ENCODE data around the gene KLHL8.
"Not testable (repeated sequence)": the region's sequence is repeated elsewhere in the genome, so short reads cannot be mapped to it uniquely, and the experiment has no call there.

KLHL8 gene

DNA sequence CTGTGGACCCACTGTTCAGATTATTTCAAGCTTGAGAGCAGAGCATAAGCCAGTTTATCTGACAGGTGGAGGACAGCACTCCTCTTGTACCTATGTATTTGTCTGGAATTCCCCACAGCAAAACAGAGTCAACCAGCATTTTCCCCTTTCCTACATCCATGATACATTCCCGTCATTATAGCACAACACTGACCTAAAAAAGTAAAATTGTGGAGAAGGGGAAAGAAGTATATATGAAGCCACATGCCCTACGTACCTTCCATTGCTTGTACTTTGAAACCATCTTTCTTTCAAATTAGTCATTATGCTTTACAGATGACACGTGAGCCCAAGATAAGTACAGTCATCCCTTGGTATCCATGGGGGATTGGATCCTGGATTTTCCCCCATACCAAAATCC lies 73.3 kb downstream of the KLHL8 start:
- Histone ChIP-seq H3K36me3 (ENCODE audit: control insufficient read depth, insufficient read depth, low read length) (no peaks in the 10 kb centered on the region), H3K27me3 (ENCODE audit: control insufficient read depth, insufficient read depth, low read length) (no peaks in the 10 kb centered on the region), H3K4me1 (ENCODE audit: control insufficient read depth, insufficient read depth, low read length) (no peaks in the 10 kb centered on the region), H3K27ac (ENCODE audit: low read length) (no peak overlapping the region), H3K4me3 (ENCODE audit: low read length) (no peak overlapping the region), H3K9me3 (ENCODE audit: control insufficient read depth, insufficient read depth, low read length) (no peaks in the 10 kb centered on the region)
- no peak for DNase-seq (ENCODE audit: low read depth, low spot score)
- WGBS (ENCODE audit: insufficient coverage, insufficient read length): no CpG with 5 or more reads among the region's 3 CpGs

DNA sequence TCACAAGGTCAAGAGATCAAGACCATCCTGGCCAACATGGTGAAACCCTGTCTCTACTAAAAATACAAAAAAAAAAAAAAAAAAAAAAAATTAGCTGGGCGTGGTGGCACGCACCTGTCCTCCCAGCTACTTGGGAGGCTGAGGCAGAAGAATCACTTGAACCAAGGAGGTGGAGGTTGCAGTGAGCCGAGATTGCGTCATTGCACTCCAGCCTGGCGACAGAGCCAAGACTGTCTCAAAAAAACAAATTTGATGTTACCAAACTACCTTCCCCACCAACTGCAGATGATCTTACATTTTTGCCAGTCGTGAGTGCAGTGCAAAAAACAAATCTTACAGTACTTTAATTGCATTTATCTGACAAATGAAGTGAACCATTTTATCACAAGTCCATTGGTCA lies 74.5 kb downstream of the KLHL8 start:
- not testable (repeated sequence) for H3K36me3 ChIP-seq (ENCODE audit: control insufficient read depth, insufficient read depth, low read length); H3K9me3 ChIP-seq (ENCODE audit: control insufficient read depth, insufficient read depth, low read length); H3K4me1 ChIP-seq (ENCODE audit: control insufficient read depth, insufficient read depth, low read length); H3K27ac ChIP-seq (ENCODE audit: low read length); DNase-seq (ENCODE audit: low read depth, low spot score); H3K27me3 ChIP-seq (ENCODE audit: control insufficient read depth, insufficient read depth, low read length); H3K4me3 ChIP-seq (ENCODE audit: low read length)
- no CpG with 5 or more reads among the region's 6 CpGs for WGBS (ENCODE audit: insufficient coverage, insufficient read length)

DNA sequence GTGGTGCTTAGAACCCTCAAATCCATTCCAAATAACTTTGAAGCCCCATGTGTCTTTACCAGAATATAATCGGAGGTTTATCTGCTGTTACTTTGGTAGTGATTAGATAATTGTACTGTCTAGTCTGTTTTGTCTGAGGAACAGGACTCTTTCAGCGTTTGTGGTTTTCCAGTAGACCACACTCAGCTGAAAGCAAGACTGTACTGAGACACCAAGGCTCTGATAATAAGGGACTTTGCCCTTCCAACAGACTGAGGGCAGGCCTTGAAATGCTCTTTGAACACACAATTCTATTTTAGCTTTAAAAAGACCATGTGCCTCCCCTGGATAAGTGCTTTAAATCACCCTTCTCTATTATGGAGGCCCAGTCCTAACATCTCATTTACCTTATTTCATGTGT lies 76.1 kb downstream of the KLHL8 start:
- DNase-seq (ENCODE audit: low read depth, low spot score): no peak
- Histone ChIP-seq H3K9me3 (ENCODE audit: control insufficient read depth, insufficient read depth, low read length) (no peaks in the 10 kb centered on the region), H3K4me1 (ENCODE audit: control insufficient read depth, insufficient read depth, low read length) (no peaks in the 10 kb centered on the region), H3K27me3 (ENCODE audit: control insufficient read depth, insufficient read depth, low read length) (no peaks in the 10 kb centered on the region), H3K27ac (ENCODE audit: low read length) (no peak overlapping the region), H3K4me3 (ENCODE audit: low read length) (no peak overlapping the region), H3K36me3 (ENCODE audit: control insufficient read depth, insufficient read depth, low read length) (no peaks in the 10 kb centered on the region)
- no CpG with 5 or more reads among the region's 2 CpGs for WGBS (ENCODE audit: insufficient coverage, insufficient read length)

DNA sequence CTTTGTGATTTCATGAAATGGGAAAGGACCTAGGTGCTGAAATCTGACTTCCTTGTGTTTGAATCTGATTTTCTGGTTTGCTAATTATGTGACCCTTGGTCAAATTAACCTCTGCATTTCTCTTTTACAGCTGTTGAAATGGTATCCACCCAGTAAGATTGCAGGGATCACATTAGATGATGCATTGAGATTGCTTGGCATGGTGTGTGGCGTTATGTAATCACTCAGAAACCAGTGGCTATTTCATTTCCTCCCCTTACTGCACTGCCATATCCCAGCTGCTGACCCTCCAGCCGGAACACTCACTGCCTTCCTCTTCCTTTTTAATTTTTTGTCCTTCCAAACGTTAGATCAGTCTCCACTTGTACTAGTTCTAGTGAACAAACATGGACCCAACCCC lies 79.0 kb downstream of the KLHL8 start:
- H3K9me3 ChIP-seq (ENCODE audit: control insufficient read depth, insufficient read depth, low read length): no peaks in the 10 kb centered on the region
- no CpG with 5 or more reads among the region's 3 CpGs for WGBS (ENCODE audit: insufficient coverage, insufficient read length)
- H3K36me3 ChIP-seq (ENCODE audit: control insufficient read depth, insufficient read depth, low read length): 0 out of 2 replicates have a peak, but pooled peaks cover under 1% of the 10 kb centered on the region
- no peak overlapping the region for H3K27ac ChIP-seq (ENCODE audit: low read length)
- no peaks in the 10 kb centered on the region for H3K27me3 ChIP-seq (ENCODE audit: control insufficient read depth, insufficient read depth, low read length)
- no peak overlapping the region for H3K4me3 ChIP-seq (ENCODE audit: low read length)
- H3K4me1 ChIP-seq (ENCODE audit: control insufficient read depth, insufficient read depth, low read length): no peaks in the 10 kb centered on the region
- DNase-seq (ENCODE audit: low read depth, low spot score): no peak

DNA sequence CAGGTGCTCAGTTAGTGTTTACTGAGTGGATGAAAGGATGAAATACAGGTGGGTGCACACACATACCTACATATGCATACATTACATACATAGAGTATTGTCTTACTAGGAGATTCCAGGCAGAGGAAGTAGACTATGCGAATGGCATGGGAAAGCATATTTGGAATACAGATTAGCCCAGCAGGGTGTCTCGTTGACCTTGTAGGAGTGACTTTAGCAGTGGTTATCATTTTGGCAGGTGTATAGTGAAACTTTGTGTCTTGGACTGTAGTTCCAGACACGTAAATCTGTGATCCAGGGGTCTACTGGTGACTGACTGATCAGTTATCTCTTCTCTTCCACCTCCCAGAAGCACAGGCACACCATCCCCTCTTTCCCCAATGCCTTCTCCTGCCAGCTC lies 86.3 kb downstream of the KLHL8 start:
- Histone ChIP-seq H3K4me1 (ENCODE audit: control insufficient read depth, insufficient read depth, low read length) (no peaks in the 10 kb centered on the region), H3K36me3 (ENCODE audit: control insufficient read depth, insufficient read depth, low read length) (peaks cover 8% of the 10 kb centered on the region; the same call in 1 of the 2 replicates)
- WGBS (ENCODE audit: insufficient coverage, insufficient read length): no CpG with 5 or more reads among the region's 3 CpGs

DNA sequence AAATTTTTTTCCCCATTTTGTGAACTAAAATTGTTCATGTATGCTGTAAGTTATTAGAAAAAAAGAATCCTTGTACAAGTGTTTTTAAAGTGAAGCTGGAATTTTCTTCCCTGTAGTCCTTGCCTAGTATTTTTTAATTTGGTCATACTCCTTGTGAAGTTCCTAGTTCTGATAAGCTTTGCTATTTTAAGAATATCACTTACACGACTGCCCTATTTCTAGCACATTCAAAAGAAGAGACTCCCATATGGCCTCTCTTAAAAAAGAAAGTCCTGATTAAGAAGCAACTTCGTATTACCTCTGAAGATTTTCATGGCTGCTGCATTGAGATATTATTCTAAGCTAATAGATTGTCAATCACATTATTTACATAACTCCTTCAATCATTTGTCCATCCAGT lies 87.2 kb downstream of the KLHL8 start:
- H3K36me3 ChIP-seq (ENCODE audit: control insufficient read depth, insufficient read depth, low read length): peaks cover 8% of the 10 kb centered on the region; the same call in 1 of the 2 replicates
- H3K4me3 ChIP-seq (ENCODE audit: low read length): no peak overlapping the region
- DNase-seq (ENCODE audit: low read depth, low spot score): no peak
- no peaks in the 10 kb centered on the region for H3K9me3 ChIP-seq (ENCODE audit: control insufficient read depth, insufficient read depth, low read length)
- H3K27ac ChIP-seq (ENCODE audit: low read length): no peak overlapping the region
- WGBS (ENCODE audit: insufficient coverage, insufficient read length): no CpG with 5 or more reads among the region's 2 CpGs
- no peaks in the 10 kb centered on the region for H3K4me1 ChIP-seq (ENCODE audit: control insufficient read depth, insufficient read depth, low read length)
- no peaks in the 10 kb centered on the region for H3K27me3 ChIP-seq (ENCODE audit: control insufficient read depth, insufficient read depth, low read length)

More for the DNA sequence above, 86.3 kb downstream of the KLHL8 start:
- Histone ChIP-seq H3K9me3 (ENCODE audit: control insufficient read depth, insufficient read depth, low read length) (no peaks in the 10 kb centered on the region), H3K4me3 (ENCODE audit: low read length) (no peak overlapping the region), H3K27ac (ENCODE audit: low read length) (no peak overlapping the region), H3K27me3 (ENCODE audit: control insufficient read depth, insufficient read depth, low read length) (no peaks in the 10 kb centered on the region)
- DNase-seq (ENCODE audit: low read depth, low spot score): no peak

DNA sequence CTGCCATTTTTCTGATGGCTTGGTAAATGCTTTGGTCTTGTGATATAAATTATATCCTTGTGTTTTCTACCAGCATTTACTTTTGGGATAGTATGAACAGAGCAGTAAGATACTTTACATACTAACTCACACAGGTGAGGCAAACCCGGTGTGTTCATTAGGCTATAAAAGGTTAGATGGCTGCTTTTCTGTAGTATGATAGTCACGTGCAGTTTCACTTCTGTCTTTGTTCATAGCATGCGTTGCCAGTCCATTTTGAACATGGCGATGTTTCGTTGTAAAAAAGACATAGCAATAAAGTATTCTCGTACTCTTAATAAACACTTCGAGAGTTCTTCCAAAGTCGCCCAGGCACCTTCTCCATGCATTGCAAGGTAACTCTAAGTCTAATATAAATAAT lies 88.4 kb downstream of the KLHL8 start:
- H3K4me1 ChIP-seq (ENCODE audit: control insufficient read depth, insufficient read depth, low read length): no peaks in the 10 kb centered on the region

DNA sequence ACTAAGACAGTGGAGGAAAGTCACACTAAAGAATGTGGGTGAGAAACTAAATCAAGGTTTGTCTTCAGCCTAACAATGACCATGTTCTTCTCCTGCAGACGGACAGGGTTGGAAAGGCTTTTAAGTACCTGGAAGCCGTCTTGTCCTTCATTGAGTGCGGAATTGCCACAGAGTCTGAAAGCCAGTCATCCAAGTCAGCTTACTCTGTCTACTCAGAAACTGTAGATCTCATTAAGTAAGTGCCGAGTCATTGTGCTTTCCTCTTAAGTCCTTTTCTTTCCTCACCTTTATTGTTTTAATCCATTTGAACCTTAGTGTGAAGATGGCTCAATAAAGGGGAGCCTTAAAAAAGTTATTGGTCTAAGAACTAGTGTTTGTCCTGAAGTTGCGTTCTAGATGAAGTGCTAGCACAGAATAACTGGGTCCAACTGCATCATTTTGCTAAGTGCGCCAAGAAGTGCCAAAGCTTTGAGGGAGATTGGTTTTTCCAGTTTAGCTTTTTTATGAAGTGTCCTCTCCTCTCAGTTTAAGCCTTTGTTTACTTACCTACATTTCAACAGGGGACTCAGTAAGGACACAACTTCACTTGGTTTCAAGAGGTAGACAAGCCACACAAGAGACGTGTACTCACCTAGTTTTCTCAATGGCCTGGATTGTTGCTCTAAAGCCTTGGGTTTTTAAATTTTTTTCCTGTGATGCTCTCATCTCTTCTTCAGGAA lies 89.3 kb downstream of the KLHL8 start:
- H3K4me3 ChIP-seq (ENCODE audit: low read length): no peak overlapping the region
- no peak overlapping the region for H3K27ac ChIP-seq (ENCODE audit: low read length)
- no peaks in the 10 kb centered on the region for H3K9me3 ChIP-seq (ENCODE audit: control insufficient read depth, insufficient read depth, low read length)
- no peaks in the 10 kb centered on the region for H3K4me1 ChIP-seq (ENCODE audit: control insufficient read depth, insufficient read depth, low read length)
- no peak for DNase-seq (ENCODE audit: low read depth, low spot score)
- WGBS (ENCODE audit: insufficient coverage, insufficient read length): no CpG with 5 or more reads among the region's 7 CpGs
- H3K27me3 ChIP-seq (ENCODE audit: control insufficient read depth, insufficient read depth, low read length): no peaks in the 10 kb centered on the region
- H3K36me3 ChIP-seq (ENCODE audit: control insufficient read depth, insufficient read depth, low read length): peaks cover 13% of the 10 kb centered on the region; the same call in 1 of the 2 replicates

More for the DNA sequence above, 88.4 kb downstream of the KLHL8 start:
- H3K27me3 ChIP-seq (ENCODE audit: control insufficient read depth, insufficient read depth, low read length): no peaks in the 10 kb centered on the region
- no peak overlapping the region for H3K27ac ChIP-seq (ENCODE audit: low read length)
- no peaks in the 10 kb centered on the region for H3K9me3 ChIP-seq (ENCODE audit: control insufficient read depth, insufficient read depth, low read length)
- no CpG with 5 or more reads among the region's 8 CpGs for WGBS (ENCODE audit: insufficient coverage, insufficient read length)
- no peak overlapping the region for H3K4me3 ChIP-seq (ENCODE audit: low read length)
- no peak for DNase-seq (ENCODE audit: low read depth, low spot score)
- peaks cover 13% of the 10 kb centered on the region; the same call in 1 of the 2 replicates for H3K36me3 ChIP-seq (ENCODE audit: control insufficient read depth, insufficient read depth, low read length)

DNA sequence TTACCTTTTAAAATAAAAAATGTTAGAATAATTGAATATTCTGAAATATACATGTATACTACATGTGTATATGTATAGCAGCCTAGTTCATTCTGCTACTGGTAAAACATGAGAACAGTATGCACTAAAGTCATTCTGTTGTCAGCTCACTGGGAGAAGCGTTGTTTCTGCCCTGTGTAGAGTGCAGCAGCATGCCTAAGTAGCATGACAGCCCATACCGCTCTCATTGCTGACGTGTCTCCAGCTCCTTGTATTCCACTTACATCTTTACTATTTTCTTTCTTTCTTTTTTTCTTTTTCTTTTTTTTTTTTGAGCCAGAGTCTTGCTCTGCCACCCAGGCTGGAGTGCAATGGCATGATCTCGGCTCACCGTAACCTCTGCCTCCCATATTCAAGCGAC lies 90.7 kb downstream of the KLHL8 start:
- H3K36me3 ChIP-seq (ENCODE audit: control insufficient read depth, insufficient read depth, low read length): peaks cover 21% of the 10 kb centered on the region; the same call in 1 of the 2 replicates
- DNase-seq (ENCODE audit: low read depth, low spot score): no peak
- no peaks in the 10 kb centered on the region for H3K4me1 ChIP-seq (ENCODE audit: control insufficient read depth, insufficient read depth, low read length)
- H3K9me3 ChIP-seq (ENCODE audit: control insufficient read depth, insufficient read depth, low read length): no peaks in the 10 kb centered on the region
- H3K4me3 ChIP-seq (ENCODE audit: low read length): no peak overlapping the region
- H3K27me3 ChIP-seq (ENCODE audit: control insufficient read depth, insufficient read depth, low read length): no peaks in the 10 kb centered on the region
- no peak overlapping the region for H3K27ac ChIP-seq (ENCODE audit: low read length)
- whole genome bisulfite sequencing (ENCODE audit: insufficient coverage, insufficient read length): 100% methylated on average over 1 of the region's 6 CpGs

DNA sequence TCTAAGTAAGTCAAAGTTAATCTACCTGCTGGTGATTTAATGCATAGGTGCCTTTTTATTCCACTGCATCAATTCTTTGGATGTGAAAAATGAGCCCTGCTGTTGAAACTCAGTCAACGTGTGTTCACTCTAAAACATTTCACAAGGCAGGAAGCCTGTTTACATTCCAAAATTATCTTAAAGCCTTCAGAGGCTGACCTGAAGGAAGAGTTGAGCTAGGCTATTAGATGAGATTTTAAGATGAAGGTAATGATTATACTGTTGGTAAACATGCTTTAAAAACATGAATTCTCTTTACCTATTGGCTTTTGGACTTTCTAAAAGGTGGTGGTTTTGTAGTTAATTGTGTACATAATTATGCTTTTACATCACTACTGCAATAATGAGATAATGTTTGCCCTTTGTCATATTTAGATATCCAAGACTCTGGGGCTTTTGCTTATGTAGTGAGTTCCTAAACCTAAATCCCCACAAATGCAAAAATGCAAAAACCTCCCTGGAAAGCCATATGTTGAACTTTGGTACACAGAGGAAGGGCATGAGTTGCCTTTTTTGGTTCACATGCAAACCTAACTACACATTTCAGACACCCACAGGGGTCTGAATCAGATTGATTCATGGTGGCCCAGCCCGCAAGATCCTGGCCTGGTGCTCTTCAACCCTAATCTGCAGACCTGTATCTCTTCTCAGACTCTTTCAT lies 92.3 kb downstream of the KLHL8 start:
- Histone ChIP-seq H3K9me3 (ENCODE audit: control insufficient read depth, insufficient read depth, low read length) (no peaks in the 10 kb centered on the region), H3K4me3 (ENCODE audit: low read length) (no peak overlapping the region), H3K4me1 (ENCODE audit: control insufficient read depth, insufficient read depth, low read length) (no peaks in the 10 kb centered on the region), H3K27ac (ENCODE audit: low read length) (no peak overlapping the region), H3K27me3 (ENCODE audit: control insufficient read depth, insufficient read depth, low read length) (no peaks in the 10 kb centered on the region), H3K36me3 (ENCODE audit: control insufficient read depth, insufficient read depth, low read length) (peaks cover 18% of the 10 kb centered on the region; the same call in 1 of the 2 replicates)
- no CpG with 5 or more reads among the region's 2 CpGs for WGBS (ENCODE audit: insufficient coverage, insufficient read length)
- no peak for DNase-seq (ENCODE audit: low read depth, low spot score)
